Measurements from ENCODE around the gene B3GNT5.

DNA sequence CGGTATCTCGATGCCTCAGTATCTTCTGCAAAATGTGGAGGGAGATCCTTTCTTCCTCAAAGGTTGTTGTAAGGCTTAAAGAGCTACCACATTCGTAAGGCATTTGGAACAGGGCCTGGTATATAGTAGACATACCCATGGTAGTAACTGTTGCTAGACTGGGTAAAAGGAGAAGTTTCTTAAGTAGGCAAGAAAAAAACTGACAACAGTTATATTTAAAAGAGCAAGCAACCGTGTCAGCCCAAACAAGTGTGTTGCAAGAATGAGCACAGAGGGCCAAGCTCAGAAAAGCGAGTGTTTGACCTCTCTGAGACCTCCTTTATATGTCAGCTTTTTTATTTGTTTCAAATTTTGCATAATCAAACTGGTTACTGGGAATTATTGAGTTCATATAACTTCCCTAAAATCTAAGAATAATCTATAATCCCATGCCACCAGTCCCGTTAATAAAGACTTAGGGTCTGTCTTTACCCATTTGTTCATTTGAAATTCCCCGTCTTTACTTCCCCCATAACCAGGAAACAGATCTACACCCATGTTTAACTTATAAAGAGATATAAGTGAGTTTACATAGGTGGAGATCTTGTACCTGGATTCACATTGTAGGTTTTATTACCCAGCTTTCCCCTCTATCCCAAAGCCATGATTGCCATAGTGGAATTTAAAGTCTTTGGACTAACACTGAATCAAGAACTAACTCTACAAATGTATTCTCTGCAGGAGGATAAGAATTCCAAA is 7.3 kb downstream of the B3GNT5 start:
- TF ChIP-seq, protein P1, sequence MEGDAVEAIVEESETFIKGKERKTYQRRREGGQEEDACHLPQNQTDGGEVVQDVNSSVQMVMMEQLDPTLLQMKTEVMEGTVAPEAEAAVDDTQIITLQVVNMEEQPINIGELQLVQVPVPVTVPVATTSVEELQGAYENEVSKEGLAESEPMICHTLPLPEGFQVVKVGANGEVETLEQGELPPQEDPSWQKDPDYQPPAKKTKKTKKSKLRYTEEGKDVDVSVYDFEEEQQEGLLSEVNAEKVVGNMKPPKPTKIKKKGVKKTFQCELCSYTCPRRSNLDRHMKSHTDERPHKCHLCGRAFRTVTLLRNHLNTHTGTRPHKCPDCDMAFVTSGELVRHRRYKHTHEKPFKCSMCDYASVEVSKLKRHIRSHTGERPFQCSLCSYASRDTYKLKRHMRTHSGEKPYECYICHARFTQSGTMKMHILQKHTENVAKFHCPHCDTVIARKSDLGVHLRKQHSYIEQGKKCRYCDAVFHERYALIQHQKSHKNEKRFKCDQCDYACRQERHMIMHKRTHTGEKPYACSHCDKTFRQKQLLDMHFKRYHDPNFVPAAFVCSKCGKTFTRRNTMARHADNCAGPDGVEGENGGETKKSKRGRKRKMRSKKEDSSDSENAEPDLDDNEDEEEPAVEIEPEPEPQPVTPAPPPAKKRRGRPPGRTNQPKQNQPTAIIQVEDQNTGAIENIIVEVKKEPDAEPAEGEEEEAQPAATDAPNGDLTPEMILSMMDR (conservative IDR thresholded peaks at IDR 0.05 in 1 of 2, IDR thresholded peaks at IDR 0.05 in 1 of 2; ENCODE audit: low read depth in 1 of 2, low read length in 2 of 2), result no peak
- TF ChIP-seq EZH2 (IDR thresholded peaks at IDR 0.05; ENCODE audit: low read length, missing control alignments), result no peak

Measured in fibroblast of lung (primary cell).